Measurements from ENCODE around the gene S1PR3.

The S1PR3 gene

GRCh38 chr9:88979791-88980190 is 11.5 kb upstream of the S1PR3 start:
- no peak overlapping the region for H3K27ac Mint-ChIP-seq
- H3K4me3 Mint-ChIP-seq: no peak overlapping the region
- H3K36me3 Mint-ChIP-seq: no peaks in the 10 kb centered on the region
- H3K27me3 Mint-ChIP-seq: peaks cover 1% of the 10 kb centered on the region
- no peaks in the 10 kb centered on the region for H3K9me3 Mint-ChIP-seq
- peaks cover 4% of the 10 kb centered on the region for H3K4me1 Mint-ChIP-seq

DNA sequence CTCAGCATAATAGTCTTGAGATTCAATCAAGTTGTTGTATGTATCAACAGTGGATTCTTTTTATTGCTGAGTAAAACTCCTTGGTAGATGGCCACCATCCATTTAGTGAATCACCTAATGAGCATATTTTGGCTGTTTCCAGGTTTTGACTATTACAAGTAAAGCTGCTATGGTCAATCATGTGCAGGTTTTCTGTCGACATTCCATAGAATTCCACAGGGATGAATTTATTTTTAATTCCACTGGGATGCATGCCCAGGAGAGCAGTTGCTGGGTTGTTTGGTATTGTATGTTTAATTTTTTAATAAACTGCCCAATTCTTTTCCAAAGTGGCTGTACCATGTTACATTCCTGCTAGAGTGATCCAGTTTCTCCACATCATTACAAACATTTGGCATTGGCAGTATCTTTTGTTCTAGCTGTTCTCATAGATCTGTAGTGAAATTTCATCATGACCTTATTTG is 10.5 kb upstream of the S1PR3 start:
- Mint-ChIP-seq H3K27ac (no peak overlapping the region), H3K4me1 (peaks cover 4% of the 10 kb centered on the region), H3K9me3 (no peaks in the 10 kb centered on the region), H3K4me3 (no peak overlapping the region), H3K36me3 (no peaks in the 10 kb centered on the region), H3K27me3 (peaks cover 1% of the 10 kb centered on the region)

DNA sequence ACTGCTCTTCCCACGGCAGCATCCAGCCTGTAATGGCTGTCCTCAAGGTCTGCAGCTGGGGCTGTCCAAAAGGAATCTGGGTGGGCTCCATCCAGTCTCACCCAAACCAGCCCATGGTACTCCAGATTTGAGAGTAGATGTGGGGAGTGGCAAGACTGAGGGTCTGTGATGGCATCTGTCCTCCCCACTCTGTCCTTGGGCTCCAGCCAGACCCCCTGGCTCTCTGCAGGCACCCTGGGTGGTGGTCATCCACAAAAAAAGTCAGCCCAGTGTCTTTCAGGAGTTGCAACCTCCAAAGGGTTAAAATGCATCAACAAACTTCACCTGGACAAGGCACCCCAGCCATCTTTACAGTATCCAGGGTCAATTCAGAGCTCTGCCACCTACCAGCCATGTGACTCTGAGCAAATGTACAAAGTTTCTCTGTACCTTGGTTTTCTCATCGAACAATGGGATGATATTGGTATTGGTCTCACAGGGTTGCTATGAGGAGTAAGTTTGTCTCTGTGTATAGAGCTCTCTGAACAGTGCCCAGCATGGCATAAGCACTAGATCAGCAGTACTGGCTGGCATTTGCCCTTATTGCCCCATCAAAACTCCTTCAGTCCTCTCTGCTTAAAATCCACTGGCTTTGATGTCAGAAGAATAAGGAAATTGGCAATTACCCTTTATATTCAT is 7.3 kb upstream of the S1PR3 start:
- no peaks in the 10 kb centered on the region for H3K9me3 Mint-ChIP-seq
- no peaks in the 10 kb centered on the region for H3K36me3 Mint-ChIP-seq
- peaks cover 8% of the 10 kb centered on the region for H3K4me1 Mint-ChIP-seq
- H3K27ac Mint-ChIP-seq: no peak overlapping the region
- peaks cover 2% of the 10 kb centered on the region for H3K27me3 Mint-ChIP-seq
- no peak overlapping the region for H3K4me3 Mint-ChIP-seq

DNA sequence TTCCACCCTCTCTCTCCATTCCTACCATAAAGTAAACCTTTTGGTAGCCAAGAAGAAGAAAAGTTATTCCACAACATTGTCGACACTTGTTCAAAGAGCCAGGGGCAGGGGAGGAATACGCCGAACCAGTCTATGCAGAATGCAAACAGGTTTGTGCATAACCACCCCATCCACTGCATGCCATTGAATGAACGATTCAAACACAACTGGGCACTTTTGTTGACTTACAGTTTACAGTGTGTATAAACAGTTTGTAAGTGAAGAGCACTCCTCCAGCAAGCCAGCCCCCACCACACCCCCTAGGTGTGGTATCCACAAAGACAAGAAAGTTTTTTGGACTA is 6.8 kb upstream of the S1PR3 start:
- Mint-ChIP-seq H3K27me3 (peaks cover 2% of the 10 kb centered on the region), H3K4me1 (peaks cover 13% of the 10 kb centered on the region), H3K4me3 (no peak overlapping the region), H3K36me3 (no peaks in the 10 kb centered on the region), H3K27ac (no peak overlapping the region), H3K9me3 (no peaks in the 10 kb centered on the region)

DNA sequence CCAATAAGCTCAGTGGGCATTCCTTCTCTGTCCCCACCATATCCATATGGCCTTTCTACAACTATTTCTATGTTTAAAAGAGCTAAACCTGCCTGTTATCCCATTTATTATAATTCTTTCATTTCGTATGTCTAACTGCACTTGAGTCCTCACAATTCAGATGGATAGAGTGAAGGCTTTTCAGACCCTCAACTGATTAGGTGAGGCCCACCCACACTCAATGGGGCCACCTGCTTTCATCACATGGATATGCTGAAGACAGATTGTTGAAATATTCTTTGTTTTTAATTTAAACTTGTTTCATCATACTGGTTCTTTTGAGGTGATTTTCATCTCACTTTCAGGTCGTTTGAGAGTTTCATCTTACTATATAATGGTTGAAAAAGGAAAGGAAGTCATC is 5.7 kb upstream of the S1PR3 start:
- Mint-ChIP-seq H3K36me3 (no peaks in the 10 kb centered on the region), H3K4me3 (no peak overlapping the region), H3K27me3 (peaks cover 2% of the 10 kb centered on the region), H3K27ac (no peak overlapping the region), H3K9me3 (no peaks in the 10 kb centered on the region), H3K4me1 (peaks cover 23% of the 10 kb centered on the region)

- Mint-ChIP-seq H3K27me3 (peaks cover 3% of the 10 kb centered on the region), H3K9me3 (no peaks in the 10 kb centered on the region), H3K4me3 (no peak overlapping the region), H3K36me3 (no peaks in the 10 kb centered on the region), H3K27ac (no peak overlapping the region), H3K4me1 (peaks cover 24% of the 10 kb centered on the region)
Observed at GRCh38 chr9:88986776-88987175, 4.5 kb upstream of the S1PR3 start.

- Mint-ChIP-seq H3K27ac (no peak overlapping the region), H3K27me3 (peaks cover 10% of the 10 kb centered on the region), H3K4me3 (no peak overlapping the region), H3K36me3 (no peaks in the 10 kb centered on the region), H3K4me1 (peaks cover 30% of the 10 kb centered on the region), H3K9me3 (no peaks in the 10 kb centered on the region)
Observed at GRCh38 chr9:88987661-88988060, 3.6 kb upstream of the S1PR3 start.

DNA sequence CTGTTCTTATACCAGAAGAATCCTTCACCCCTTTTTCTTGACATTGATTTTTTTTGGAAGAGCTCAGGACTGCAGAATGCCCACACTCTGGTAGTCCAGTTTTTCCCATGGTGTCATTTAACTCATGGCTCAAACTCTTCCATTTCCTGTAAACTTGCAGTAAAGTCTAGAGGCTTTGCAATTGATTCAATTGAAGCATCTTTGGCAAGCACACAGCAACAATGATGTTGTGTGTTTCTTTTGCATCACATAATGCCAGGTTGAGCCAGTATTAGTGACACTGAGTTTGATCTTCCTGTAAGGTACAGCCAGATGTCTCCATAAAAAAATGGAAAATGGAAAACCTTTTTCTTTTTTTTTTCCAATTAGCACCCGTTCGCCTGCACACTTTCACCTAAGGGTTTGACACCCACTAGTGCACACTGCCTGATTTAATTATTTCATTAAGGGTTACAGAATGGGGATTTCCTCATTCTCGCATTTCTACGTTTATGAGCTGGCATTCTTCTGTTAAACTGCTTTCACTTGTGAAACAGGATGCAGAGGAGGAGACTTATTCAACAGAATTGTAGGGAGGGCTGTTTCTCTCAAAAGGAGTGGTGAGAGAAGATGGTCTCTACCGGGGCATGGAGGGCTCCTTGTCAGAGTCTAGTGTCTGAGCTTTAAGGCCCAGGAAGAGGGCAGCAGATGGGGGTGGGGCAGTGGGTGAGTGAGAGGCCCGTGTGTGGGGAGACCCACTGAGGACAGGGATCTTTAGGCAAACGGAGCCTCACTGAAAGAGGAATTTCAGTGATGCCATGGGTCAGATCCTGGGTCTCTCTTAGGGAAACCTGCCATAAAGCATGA is 2.2 kb upstream of the S1PR3 start:
- Mint-ChIP-seq H3K4me1 (peaks cover 30% of the 10 kb centered on the region), H3K27ac (peak overlapping the region; percentile 81), H3K27me3 (peaks cover 20% of the 10 kb centered on the region), H3K9me3 (no peaks in the 10 kb centered on the region), H3K36me3 (no peaks in the 10 kb centered on the region), H3K4me3 (peak overlapping the region; percentile 67)

DNA sequence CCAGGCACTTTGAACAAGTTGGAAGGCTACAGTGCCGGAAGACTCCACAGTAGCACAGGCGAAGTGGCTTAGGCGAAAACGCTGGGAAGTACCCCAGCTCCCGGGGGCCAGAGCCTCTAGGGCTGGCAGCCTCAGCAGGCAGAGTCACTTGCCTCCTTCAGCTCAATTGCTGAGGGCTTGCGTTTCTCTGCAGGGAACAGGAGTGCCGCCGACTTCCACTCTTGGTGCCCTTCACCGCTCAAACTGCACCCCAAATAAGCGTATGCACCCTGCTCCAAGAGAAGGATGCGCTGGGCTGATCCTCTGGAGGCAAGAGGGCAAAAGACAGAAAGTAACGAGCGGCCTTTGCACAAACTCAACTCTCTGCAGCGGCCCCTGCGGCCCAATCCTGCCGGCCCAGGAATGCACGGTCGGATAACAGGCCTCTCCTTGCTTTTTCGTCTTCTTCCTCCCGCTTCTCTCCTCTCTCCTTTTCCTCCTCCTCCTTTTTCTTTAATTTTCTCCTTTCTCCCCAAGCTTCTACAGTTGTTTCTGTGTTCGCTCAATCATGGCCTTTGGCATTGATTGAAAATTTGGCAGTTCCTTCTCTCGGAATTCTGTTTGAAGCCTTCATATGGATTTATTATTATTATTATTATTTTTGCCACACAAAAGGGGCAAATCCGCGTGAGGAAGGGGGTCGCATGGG is 1.1 kb upstream of the S1PR3 start:
- Mint-ChIP-seq H3K27ac (no peak overlapping the region), H3K4me1 (peaks cover 30% of the 10 kb centered on the region), H3K36me3 (no peaks in the 10 kb centered on the region), H3K4me3 (no peak overlapping the region), H3K9me3 (no peaks in the 10 kb centered on the region), H3K27me3 (peaks cover 30% of the 10 kb centered on the region)

- peaks cover 30% of the 10 kb centered on the region for H3K4me1 Mint-ChIP-seq
- no peak overlapping the region for H3K27ac Mint-ChIP-seq
- no peaks in the 10 kb centered on the region for H3K36me3 Mint-ChIP-seq
- H3K9me3 Mint-ChIP-seq: no peaks in the 10 kb centered on the region
- H3K27me3 Mint-ChIP-seq: peaks cover 34% of the 10 kb centered on the region
- peak overlapping the region; percentile 23 for H3K4me3 Mint-ChIP-seq
Observed at GRCh38 chr9:88990729-88991065, 571 bp upstream of the S1PR3 start.

- no peaks in the 10 kb centered on the region for H3K9me3 Mint-ChIP-seq
- peaks cover 30% of the 10 kb centered on the region for H3K4me1 Mint-ChIP-seq
- no peak overlapping the region for H3K27ac Mint-ChIP-seq
- H3K4me3 Mint-ChIP-seq: peak overlapping the region; percentile 57
- H3K27me3 Mint-ChIP-seq: peaks cover 32% of the 10 kb centered on the region
- H3K36me3 Mint-ChIP-seq: no peaks in the 10 kb centered on the region
Observed at GRCh38 chr9:88992556-88992955, 1.3 kb downstream of the S1PR3 start.

DNA sequence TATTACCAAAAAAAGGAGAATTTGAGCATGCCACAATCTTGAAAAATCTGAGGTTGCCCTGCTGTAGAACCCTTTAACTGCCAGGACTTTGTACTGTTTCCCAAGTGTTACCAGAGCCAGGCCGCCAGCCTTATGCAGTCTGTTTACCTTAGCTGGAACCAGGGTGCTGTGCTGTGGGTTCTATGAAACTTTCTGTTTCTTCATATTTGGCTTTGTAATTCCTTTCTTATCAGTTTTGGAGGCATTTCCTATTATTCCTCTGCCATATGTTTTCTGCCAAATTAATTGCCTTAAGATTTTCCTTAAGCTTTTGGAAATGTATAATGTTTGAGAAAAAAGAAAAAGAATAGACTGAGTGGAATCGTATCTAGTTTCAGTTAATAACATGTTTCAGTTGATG is 2.1 kb downstream of the S1PR3 start:
- Mint-ChIP-seq H3K27me3 (peaks cover 32% of the 10 kb centered on the region), H3K4me1 (peaks cover 29% of the 10 kb centered on the region), H3K9me3 (no peaks in the 10 kb centered on the region), H3K27ac (no peak overlapping the region), H3K4me3 (no peak overlapping the region), H3K36me3 (no peaks in the 10 kb centered on the region)

- Mint-ChIP-seq H3K9me3 (no peaks in the 10 kb centered on the region), H3K4me3 (no peak overlapping the region), H3K4me1 (peaks cover 23% of the 10 kb centered on the region), H3K36me3 (no peaks in the 10 kb centered on the region), H3K27me3 (peaks cover 32% of the 10 kb centered on the region), H3K27ac (no peak overlapping the region)
Observed at GRCh38 chr9:88993871-88994460, 2.7 kb downstream of the S1PR3 start.

- Mint-ChIP-seq H3K9me3 (no peaks in the 10 kb centered on the region), H3K27ac (no peak overlapping the region), H3K4me1 (peaks cover 16% of the 10 kb centered on the region), H3K4me3 (no peak overlapping the region), H3K36me3 (no peaks in the 10 kb centered on the region), H3K27me3 (peaks cover 32% of the 10 kb centered on the region)
Observed at GRCh38 chr9:88994469-88995199, 3.4 kb downstream of the S1PR3 start.

DNA sequence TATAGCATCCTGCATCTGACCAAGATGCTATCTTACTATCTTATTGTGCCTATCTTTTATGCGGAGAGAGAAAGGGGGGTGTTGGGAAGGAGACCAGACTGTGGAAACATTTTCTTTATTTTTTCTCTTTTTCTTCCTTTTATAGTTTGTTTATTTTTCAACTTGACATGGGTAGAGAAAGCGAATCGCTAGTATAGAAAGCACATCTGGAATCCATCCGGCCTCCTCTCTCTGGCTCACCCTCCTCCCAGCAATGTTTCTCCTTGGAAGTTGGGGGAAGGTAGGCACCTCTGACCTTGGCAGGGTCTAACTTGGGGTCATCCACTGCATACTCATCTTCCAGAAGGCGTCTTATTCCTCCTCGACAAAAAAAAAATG is 3.9 kb downstream of the S1PR3 start:
- Mint-ChIP-seq H3K27ac (no peak overlapping the region), H3K4me1 (peaks cover 11% of the 10 kb centered on the region), H3K4me3 (no peak overlapping the region), H3K9me3 (no peaks in the 10 kb centered on the region), H3K36me3 (no peaks in the 10 kb centered on the region), H3K27me3 (peaks cover 32% of the 10 kb centered on the region)
